Hypothalamus (tissue), 51 donors: ENCODE data around the gene RHOA.
"Not testable (repeated sequence)": the region's sequence is repeated elsewhere in the genome, so short reads cannot be mapped to it uniquely, and the experiment has no call there.

Experiments
- DNase-seq, 51 donors: peaks; one replicate each; lab custom pipeline; 2025; lab: John Stamatoyannopoulos, UW

The RHOA gene

GRCh38 chr3:49333091-49333490 is 78.7 kb downstream of the RHOA start:
- DNase-seq: peak in 3 of 51 donors; percentile 1 to 5 (median 4)

GRCh38 chr3:49329186-49329585 is 82.6 kb downstream of the RHOA start:
- no peak for DNase-seq

- DNase-seq: not testable (repeated sequence)
Measured at GRCh38 chr3:49328350-49328749, 83.4 kb downstream of the RHOA start.

- DNase-seq: no peak
Measured at GRCh38 chr3:49327485-49327884, 84.3 kb downstream of the RHOA start.

GRCh38 chr3:49324768-49325167 is 87.0 kb downstream of the RHOA start:
- no peak for DNase-seq

GRCh38 chr3:49316696-49317457 is 94.9 kb downstream of the RHOA start:
- peak in 24 of 51 donors; percentile 3 to 76 (median 25) for DNase-seq

GRCh38 chr3:49313896-49314688 is 97.7 kb downstream of the RHOA start:
- no peak for DNase-seq

- no peak for DNase-seq
Measured at GRCh38 chr3:49311283-49311682, 100.5 kb downstream of the RHOA start.

- no peak for DNase-seq
Measured at GRCh38 chr3:49310677-49311076, 101.1 kb downstream of the RHOA start.
